ENCODE measurements around the gene MMAB. TPM values are rescaled to one million over a fixed set of nuclear protein-coding genes. Genes with fewer than 3 reads are reported as not detected.

Gene MMAB
- total RNA-seq, 6 experiments from 2014 or later, result 12.8 to 23.1 (median 18.7) TPM

GRCh38 chr12:109517619-109518018 lies 55.7 kb downstream of the MMAB start:
- Mint-ChIP-seq H3K27me3 (ENCODE audit: insufficient read depth) (no peaks in the 10 kb centered on the region; the same call in 1 of the 2 replicates), H3K4me1 (ENCODE audit: low read depth) (peaks cover 29% of the 10 kb centered on the region), H3K4me3 (no peak overlapping the region), H3K36me3 (ENCODE audit: low read depth) (peaks cover 38% of the 10 kb centered on the region), H3K27ac (no peak overlapping the region), H3K9me3 (no peaks in the 10 kb centered on the region)
- no peak for DNase-seq
- TF ChIP-seq, protein P1, sequence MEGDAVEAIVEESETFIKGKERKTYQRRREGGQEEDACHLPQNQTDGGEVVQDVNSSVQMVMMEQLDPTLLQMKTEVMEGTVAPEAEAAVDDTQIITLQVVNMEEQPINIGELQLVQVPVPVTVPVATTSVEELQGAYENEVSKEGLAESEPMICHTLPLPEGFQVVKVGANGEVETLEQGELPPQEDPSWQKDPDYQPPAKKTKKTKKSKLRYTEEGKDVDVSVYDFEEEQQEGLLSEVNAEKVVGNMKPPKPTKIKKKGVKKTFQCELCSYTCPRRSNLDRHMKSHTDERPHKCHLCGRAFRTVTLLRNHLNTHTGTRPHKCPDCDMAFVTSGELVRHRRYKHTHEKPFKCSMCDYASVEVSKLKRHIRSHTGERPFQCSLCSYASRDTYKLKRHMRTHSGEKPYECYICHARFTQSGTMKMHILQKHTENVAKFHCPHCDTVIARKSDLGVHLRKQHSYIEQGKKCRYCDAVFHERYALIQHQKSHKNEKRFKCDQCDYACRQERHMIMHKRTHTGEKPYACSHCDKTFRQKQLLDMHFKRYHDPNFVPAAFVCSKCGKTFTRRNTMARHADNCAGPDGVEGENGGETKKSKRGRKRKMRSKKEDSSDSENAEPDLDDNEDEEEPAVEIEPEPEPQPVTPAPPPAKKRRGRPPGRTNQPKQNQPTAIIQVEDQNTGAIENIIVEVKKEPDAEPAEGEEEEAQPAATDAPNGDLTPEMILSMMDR (IDR thresholded peaks at IDR 0.05), result no peak

GRCh38 chr12:109513977-109514376 lies 59.3 kb downstream of the MMAB start:
- H3K27ac Mint-ChIP-seq, result no peak overlapping the region
- H3K4me1 Mint-ChIP-seq (ENCODE audit: low read depth), result peaks cover 8% of the 10 kb centered on the region
- no peaks in the 10 kb centered on the region for H3K9me3 Mint-ChIP-seq
- H3K27me3 Mint-ChIP-seq (ENCODE audit: insufficient read depth), result 0 out of 2 replicates have a peak, but pooled peaks cover 2% of the 10 kb centered on the region
- TF ChIP-seq, protein P1 (IDR thresholded peaks at IDR 0.05), result no peak
- H3K36me3 Mint-ChIP-seq (ENCODE audit: low read depth), result peaks cover 21% of the 10 kb centered on the region
- DNase-seq, result no peak
- no peak overlapping the region for H3K4me3 Mint-ChIP-seq

DNA sequence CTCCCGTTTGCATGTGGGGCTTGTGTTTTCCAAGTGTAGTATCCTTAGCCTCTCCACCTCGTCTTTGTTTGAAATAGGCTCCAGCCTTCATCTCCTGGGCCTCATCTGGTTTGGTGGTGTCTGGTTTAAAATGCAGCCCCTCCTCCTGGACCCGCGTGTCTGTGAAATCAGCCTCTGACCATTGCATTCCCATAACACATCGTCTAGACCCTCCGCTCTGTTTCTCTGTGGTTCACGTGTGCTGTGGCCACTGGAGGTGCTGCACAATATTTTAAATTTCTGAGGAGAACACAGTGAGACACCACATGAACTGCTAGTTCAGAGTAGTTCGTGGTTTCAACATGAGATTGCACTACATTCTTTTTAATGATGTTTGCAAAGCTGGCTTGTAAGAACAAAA lies 60.3 kb downstream of the MMAB start:
- TF ChIP-seq, protein P1 (IDR thresholded peaks at IDR 0.05), result no peak
- Mint-ChIP-seq H3K4me1 (ENCODE audit: low read depth) (no peaks in the 10 kb centered on the region), H3K4me3 (no peak overlapping the region), H3K27ac (no peak overlapping the region), H3K27me3 (ENCODE audit: insufficient read depth) (0 out of 2 replicates have a peak, but pooled peaks cover 2% of the 10 kb centered on the region), H3K36me3 (ENCODE audit: low read depth) (peaks cover 15% of the 10 kb centered on the region), H3K9me3 (no peaks in the 10 kb centered on the region)
- no peak for DNase-seq

DNA sequence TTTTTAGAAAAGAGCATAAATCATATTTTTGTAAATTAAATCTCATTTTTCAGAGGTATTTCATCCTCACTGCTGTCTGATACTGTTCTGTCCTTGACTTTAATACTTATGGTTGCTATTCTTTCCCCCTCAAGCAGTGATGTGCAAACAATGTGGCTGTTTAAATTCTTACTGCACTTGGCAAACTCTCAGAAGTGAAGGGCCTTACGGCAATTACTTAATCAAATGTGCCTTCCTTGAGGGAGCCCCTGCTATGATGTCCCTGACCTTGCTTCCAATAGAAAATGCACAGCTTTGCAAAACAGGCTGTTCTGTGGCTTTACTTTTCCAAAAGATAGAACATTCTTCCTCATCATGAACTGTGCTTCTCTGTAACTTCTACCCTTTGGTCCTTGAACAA lies 60.7 kb downstream of the MMAB start:
- H3K27ac Mint-ChIP-seq, result no peak overlapping the region
- H3K36me3 Mint-ChIP-seq (ENCODE audit: low read depth), result peaks cover 10% of the 10 kb centered on the region
- H3K4me3 Mint-ChIP-seq, result no peak overlapping the region
- no peak for DNase-seq
- TF ChIP-seq, protein P1 (IDR thresholded peaks at IDR 0.05), result no peak
- H3K27me3 Mint-ChIP-seq (ENCODE audit: insufficient read depth), result 0 out of 2 replicates have a peak, but pooled peaks cover 2% of the 10 kb centered on the region
- H3K9me3 Mint-ChIP-seq, result no peaks in the 10 kb centered on the region
- no peaks in the 10 kb centered on the region for H3K4me1 Mint-ChIP-seq (ENCODE audit: low read depth)

DNA sequence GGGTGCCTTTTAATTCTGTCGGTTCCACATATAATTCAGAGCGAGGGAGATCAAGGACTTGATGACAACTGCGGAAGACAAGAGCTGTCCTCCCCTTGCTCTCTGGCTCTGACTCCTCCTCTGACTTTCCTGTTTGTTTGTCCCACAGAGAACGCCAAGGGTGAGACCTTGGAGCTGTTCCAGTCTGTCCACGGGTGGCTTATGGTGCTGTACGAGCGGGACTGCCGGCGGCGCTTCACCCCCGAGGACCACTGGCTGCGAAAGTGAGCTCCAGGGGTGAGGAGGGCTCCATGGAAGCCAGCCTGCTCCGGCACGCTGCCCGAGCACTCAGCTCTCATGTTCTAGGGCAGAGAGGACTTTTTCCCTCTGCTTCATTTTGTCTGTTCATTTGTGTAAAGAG lies 63.1 kb downstream of the MMAB start:
- Mint-ChIP-seq H3K9me3 (no peaks in the 10 kb centered on the region), H3K27me3 (ENCODE audit: insufficient read depth) (0 out of 2 replicates have a peak, but pooled peaks cover 2% of the 10 kb centered on the region), H3K4me1 (ENCODE audit: low read depth) (no peaks in the 10 kb centered on the region), H3K36me3 (ENCODE audit: low read depth) (no peaks in the 10 kb centered on the region), H3K4me3 (no peak overlapping the region), H3K27ac (no peak overlapping the region)
- no peak for DNase-seq
- TF ChIP-seq, protein P1 (IDR thresholded peaks at IDR 0.05), result no peak

- Mint-ChIP-seq H3K27ac (no peak overlapping the region), H3K4me1 (ENCODE audit: low read depth) (no peaks in the 10 kb centered on the region), H3K27me3 (ENCODE audit: insufficient read depth) (no peaks in the 10 kb centered on the region), H3K4me3 (no peak overlapping the region; the same call in 1 of the 2 replicates), H3K36me3 (ENCODE audit: low read depth) (peaks cover 15% of the 10 kb centered on the region), H3K9me3 (no peaks in the 10 kb centered on the region)
- DNase-seq, result no peak
- TF ChIP-seq, protein P1 (IDR thresholded peaks at IDR 0.05), result no peak
These were observed 69.2 kb downstream of the MMAB start for GRCh38 chr12:109504068-109504467.

All from HFFc6 (cell line).